ES-I3 (cell line): Measurements from ENCODE around the gene GPN2.

Experiments used
- H3K36me3 ChIP-seq: 2 replicates; pipeline ENCODE4 v1.6.1; 2013; ENCODE audit warnings: mild to moderate bottlenecking, low read length, control low read depth, moderate library complexity; ENCODE audit not compliant: insufficient read depth
- H3K4me1 ChIP-seq: 2 replicates; pipeline ENCODE4 v1.6.1; 2013; ENCODE audit warnings: mild to moderate bottlenecking, control low read depth, low read length; ENCODE audit not compliant: insufficient read depth
- H3K9ac ChIP-seq: 2 replicates; pipeline ENCODE4 v1.6.1; 2013; ENCODE audit warnings: low read depth, mild to moderate bottlenecking, low read length, moderate library complexity
- H3K9me3 ChIP-seq: 2 replicates; pipeline ENCODE4 v1.6.1; 2013; ENCODE audit warnings: mild to moderate bottlenecking, low read length, moderate library complexity; ENCODE audit not compliant: control insufficient read depth, insufficient read depth

The GPN2 gene

DNA sequence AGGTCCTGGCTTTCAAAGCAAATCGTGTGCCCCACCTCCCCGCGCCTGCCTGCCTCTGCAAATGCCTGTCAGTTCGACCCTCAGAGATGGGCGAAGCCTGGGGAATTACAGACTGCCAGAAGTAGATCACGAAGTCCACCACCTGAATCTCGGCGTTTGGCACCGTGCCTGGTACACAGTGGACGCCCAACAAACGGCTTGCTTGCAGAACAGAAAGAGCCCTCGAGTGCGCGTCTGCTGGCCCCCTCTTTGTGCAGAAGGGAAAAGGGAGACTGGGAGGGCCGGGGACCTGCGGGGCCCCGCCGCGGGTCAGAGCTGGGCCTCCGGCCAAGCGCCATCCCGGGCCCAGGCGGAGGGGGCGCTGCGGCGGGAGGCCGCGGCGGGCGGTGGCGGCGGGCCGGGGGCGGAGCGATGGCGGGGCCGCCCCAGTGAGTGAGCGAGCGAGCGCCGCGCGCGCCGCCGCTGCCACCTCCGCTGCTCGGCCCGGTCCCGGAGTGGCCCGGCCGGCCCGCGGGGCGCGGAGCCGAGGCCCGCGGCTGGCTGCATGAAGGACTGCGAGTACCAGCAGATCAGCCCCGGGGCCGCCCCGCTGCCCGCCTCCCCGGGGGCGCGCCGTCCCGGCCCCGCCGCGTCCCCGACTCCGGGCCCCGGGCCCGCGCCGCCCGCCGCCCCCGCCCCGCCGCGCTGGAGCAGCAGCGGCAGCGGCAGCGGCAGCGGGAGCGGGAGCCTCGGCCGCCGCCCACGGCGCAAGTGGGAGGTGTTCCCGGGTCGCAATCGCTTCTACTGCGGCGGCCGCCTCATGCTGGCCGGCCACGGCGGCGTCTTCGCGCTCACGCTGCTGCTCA lies 63.6 kb downstream of the GPN2 start, which contains the start of gene ZDHHC18:
TSS of gene ZDHHC18 (plus strand) at position 428 of the 845 bp plus-strand sequence. CDS start at position 545, 117 bp downstream.
- Histone ChIP-seq H3K9me3 (no peaks in the 10 kb centered on the region; the same call in 1 of the 2 replicates), H3K9ac (peak within 1 kb of the TSS; percentile 44), H3K36me3 (no peaks in the 10 kb centered on the region), H3K4me1 (no peaks in the 10 kb centered on the region; the same call in 1 of the 2 replicates)
